Measurements from ENCODE around the gene DUOX1. TPM values are rescaled to one million over a fixed set of nuclear protein-coding genes. Genes with fewer than 3 reads are reported as not detected.

The DUOX1 gene
- total and polyA plus RNA-seq, 11 donors = 0.11 to 1.6 (median 0.52) TPM

DNA sequence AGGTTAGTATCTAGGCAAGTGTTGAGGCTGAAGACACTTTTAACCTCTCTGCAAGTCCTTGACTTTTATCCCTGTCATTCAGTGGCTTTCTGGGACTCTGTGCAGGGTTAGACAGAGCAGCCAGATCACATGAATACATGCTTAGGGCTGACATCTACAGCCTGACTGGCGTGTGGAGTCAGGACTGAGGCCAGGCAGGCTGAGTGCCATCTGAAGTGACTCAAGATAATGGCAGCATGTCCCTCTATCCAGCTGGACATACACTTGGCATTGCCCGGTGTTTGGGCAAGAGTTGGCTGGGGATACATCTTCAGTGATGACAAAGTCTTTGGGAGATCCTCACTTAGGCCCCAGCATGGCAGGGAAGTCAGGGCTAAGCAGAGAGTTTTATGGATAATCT lies 38.2 kb upstream of the DUOX1 start:
- H3K9me3 ChIP-seq = no peaks in the 10 kb centered on the region
- 45 to 75% (median 54%) methylated on average over 2 of the region's 2 CpGs for WGBS, 4 donors
- intact Hi-C loops (cut with DNase I) = no loop called here
- ATAC-seq = peak; percentile 86 to 94 (median 92)
- no peaks in the 10 kb centered on the region for H3K36me3 ChIP-seq
- peaks cover 0 to 8% (median 0%) of the 10 kb centered on the region in 9 donors for H3K27me3 ChIP-seq
- H3K4me1 ChIP-seq = no peaks in the 10 kb centered on the region
- DNase-seq = peak in 4 of 5 donors; percentile 31 to 67 (median 50)
- no peak overlapping the region for H3K27ac ChIP-seq
- no peak for TF ChIP-seq POLR2A (IDR thresholded peaks at IDR 0.05)
- TF ChIP-seq, protein P1, sequence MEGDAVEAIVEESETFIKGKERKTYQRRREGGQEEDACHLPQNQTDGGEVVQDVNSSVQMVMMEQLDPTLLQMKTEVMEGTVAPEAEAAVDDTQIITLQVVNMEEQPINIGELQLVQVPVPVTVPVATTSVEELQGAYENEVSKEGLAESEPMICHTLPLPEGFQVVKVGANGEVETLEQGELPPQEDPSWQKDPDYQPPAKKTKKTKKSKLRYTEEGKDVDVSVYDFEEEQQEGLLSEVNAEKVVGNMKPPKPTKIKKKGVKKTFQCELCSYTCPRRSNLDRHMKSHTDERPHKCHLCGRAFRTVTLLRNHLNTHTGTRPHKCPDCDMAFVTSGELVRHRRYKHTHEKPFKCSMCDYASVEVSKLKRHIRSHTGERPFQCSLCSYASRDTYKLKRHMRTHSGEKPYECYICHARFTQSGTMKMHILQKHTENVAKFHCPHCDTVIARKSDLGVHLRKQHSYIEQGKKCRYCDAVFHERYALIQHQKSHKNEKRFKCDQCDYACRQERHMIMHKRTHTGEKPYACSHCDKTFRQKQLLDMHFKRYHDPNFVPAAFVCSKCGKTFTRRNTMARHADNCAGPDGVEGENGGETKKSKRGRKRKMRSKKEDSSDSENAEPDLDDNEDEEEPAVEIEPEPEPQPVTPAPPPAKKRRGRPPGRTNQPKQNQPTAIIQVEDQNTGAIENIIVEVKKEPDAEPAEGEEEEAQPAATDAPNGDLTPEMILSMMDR (IDR thresholded peaks at IDR 0.05) = no peak
- no peak overlapping the region for H3K4me3 ChIP-seq

DNA sequence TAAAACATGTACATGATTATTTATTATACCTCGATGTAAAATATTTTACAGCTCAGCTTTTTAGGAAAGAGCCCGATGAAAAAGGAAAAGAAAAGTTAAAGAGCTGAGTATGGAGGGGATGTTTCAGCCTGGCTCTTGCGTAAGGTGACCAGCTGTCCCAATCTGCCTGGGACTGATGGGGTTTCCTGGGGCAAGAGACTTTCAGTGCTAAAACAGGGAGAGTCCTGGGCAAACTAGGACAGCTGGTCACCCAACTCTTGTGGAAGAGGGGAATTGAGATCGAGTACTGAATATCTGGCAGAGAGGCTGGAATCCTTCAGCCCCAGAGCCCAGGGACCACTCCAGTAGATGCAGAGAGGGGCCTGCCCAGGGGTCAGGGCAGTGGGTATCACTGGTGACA lies 36.8 kb upstream of the DUOX1 start:
- Histone ChIP-seq H3K27ac (no peak overlapping the region), H3K4me1 (no peaks in the 10 kb centered on the region), H3K36me3 (no peaks in the 10 kb centered on the region), H3K27me3 (peaks cover 0 to 8% (median 0%) of the 10 kb centered on the region in 9 donors), H3K4me3 (no peak overlapping the region), H3K9me3 (no peaks in the 10 kb centered on the region)
- WGBS, 4 donors = 83 to 92% (median 90%) methylated on average over 4 of the region's 4 CpGs
- intact Hi-C loops (cut with DNase I) = no loop called here
- DNase-seq (no peak), ATAC-seq (no peak)
- TF ChIP-seq, protein P1 (IDR thresholded peaks at IDR 0.05) = no peak
- no peak for TF ChIP-seq POLR2A (IDR thresholded peaks at IDR 0.05)

DNA sequence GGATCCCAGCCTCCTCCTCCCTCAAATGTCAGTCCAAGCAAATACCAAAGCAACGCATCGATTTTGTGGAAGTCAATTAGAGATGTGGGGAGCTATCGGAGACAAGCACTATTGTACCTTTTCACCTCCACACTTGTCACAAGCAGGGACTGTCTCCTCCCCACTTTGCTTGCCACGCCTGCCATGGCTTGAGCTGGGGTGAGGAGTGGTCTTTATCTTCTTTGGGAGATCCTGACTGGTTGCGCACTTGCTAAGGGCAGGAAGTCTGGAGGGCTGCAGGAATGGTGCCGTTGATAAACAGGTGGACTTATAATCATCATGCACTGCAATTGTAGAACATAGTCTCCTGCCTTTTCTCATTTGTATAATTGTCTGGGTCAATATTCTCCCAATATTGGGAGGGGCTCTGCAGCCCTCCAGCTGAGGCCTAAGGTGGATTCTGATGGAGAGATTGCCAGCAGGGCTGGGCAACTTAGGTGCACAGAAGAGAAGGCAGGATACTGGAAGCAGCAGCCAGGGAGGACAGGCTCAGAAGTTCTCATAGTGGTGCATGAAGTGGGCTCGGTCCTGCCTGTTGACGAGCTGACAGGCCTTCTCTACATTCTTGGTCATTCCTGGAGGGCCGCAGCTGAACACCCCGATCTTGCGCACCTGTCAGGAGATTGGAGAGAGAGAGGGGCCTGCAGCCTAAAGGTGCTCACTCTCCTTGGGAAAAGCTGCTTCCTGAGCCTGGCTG lies 36.0 kb upstream of the DUOX1 start:
- 77 to 83% (median 82%) methylated on average over 10 to 11 of the region's 11 CpGs for WGBS, 4 donors
- intact Hi-C loops (cut with DNase I) = no loop called here
- Histone ChIP-seq H3K4me1 (no peaks in the 10 kb centered on the region), H3K9me3 (no peaks in the 10 kb centered on the region), H3K27ac (no peak overlapping the region), H3K27me3 (peaks cover 0 to 8% (median 0%) of the 10 kb centered on the region in 9 donors), H3K4me3 (no peak overlapping the region), H3K36me3 (no peaks in the 10 kb centered on the region)
- TF ChIP-seq, protein P1 (IDR thresholded peaks at IDR 0.05) = no peak
- no peak for TF ChIP-seq POLR2A (IDR thresholded peaks at IDR 0.05)
- DNase-seq = no peak
- no peak for ATAC-seq

- Histone ChIP-seq H3K4me3 (no peak overlapping the region), H3K36me3 (no peaks in the 10 kb centered on the region), H3K27me3 (peaks cover 0 to 8% (median 0%) of the 10 kb centered on the region in 9 donors), H3K4me1 (no peaks in the 10 kb centered on the region), H3K9me3 (no peaks in the 10 kb centered on the region), H3K27ac (no peak overlapping the region)
- intact Hi-C loops (cut with DNase I) = no loop called here
- no peak for TF ChIP-seq POLR2A (IDR thresholded peaks at IDR 0.05)
- TF ChIP-seq, protein P1 (IDR thresholded peaks at IDR 0.05) = no peak
- DNase-seq (no peak), ATAC-seq (no peak)
- 74 to 86% (median 77%) methylated on average over 8 to 9 of the region's 9 CpGs for WGBS, 4 donors
Observed at GRCh38 chr15:45094358-45094730, 35.5 kb upstream of the DUOX1 start.
